BJ (cell line): Measurements from ENCODE around the gene ABHD4. TPM values are rescaled to one million over a fixed set of nuclear protein-coding genes. Genes with fewer than 3 reads are reported as not detected.
"Not testable (repeated sequence)": the region's sequence is repeated elsewhere in the genome, so short reads cannot be mapped to it uniquely, and the experiment has no call there.

ENCODE experiments used
- CTCF ChIA-PET: fragments of 350-600 bp; formaldehyde crosslinking; extraction: SDS; loops from one replicate; lab custom pipeline; 2021; ENCODE audit warnings: antibody characterized with exemption, inconsistent platforms; lab: Yijun Ruan, JAX
- POLR2A ChIA-PET: fragments of 300-600 bp; sonication (Branson Sonifier 250); formaldehyde crosslinking; extraction: SDS; loops from one replicate; lab custom pipeline; 2021; ENCODE audit warnings: antibody characterized with exemption; lab: Charles Lee
- DNase-seq: peaks from one replicate; pipeline ENCODE4 v3.0.0-alpha.2; 2011; ENCODE audit warnings: low read depth
- H3K27me3 ChIP-seq: 2 replicates; pipeline ENCODE4 v1.6.0; 2011; ENCODE audit warnings: low read length; ENCODE audit not compliant: control insufficient read depth, insufficient read depth
- H3K36me3 ChIP-seq: 2 replicates; pipeline ENCODE4 v1.5.1; 2011; ENCODE audit warnings: low read length; ENCODE audit not compliant: control insufficient read depth, insufficient read depth
- H3K4me3 ChIP-seq: 2 replicates; pipeline ENCODE4 v1.5.1; 2011; ENCODE audit warnings: low read depth, mild to moderate bottlenecking, control low read depth, low read length
- polyA plus RNA-seq: library from polyadenylated mRNA; depleted of rRNA; stranded (reverse); fragments of >200 nt; gene quantifications from 2 replicates; pipeline ENCODE4 v1.2.3, GENCODE V29; 2011
- TF ChIP-seq, protein P1 (sequence below): IDR thresholded peaks from 2 replicates; pipeline ENCODE4 v1.5.1; 2011; ENCODE audit warnings: low read depth, mild to moderate bottlenecking, control low read depth, inconsistent platforms, low read length, moderate library complexity; ENCODE audit not compliant: insufficient read depth

Gene ABHD4
- polyA plus RNA-seq, 1 experiment, result 115 TPM

DNA sequence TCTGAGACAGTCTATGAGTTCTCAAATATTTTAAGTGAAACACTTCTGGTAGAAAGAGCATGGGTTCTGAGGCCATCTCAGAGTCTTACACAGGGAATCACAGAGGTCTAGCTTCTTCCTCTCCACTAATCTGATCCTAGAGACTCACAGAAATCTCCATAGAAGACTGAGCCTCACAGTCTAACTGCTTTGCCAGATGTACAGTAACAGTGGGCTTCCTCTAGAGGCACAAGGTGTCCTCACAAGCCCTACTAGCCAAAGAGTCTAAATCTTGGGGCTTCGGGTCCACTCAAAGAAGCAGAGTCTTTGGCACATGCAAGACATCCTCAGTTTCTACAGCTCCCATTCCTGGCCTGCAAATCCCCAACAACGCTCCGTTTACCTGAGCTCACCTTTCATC, 32.0 kb downstream of the ABHD4 start:
- Histone ChIP-seq H3K36me3 (no peaks in the 10 kb centered on the region), H3K4me3 (no peak overlapping the region), H3K27me3 (peaks cover 5% of the 10 kb centered on the region; the same call in 1 of the 2 replicates)
- ChIA-PET POLR2A (no interaction called here), CTCF (no interaction called here)
- no peak for DNase-seq
- TF ChIP-seq, protein P1, sequence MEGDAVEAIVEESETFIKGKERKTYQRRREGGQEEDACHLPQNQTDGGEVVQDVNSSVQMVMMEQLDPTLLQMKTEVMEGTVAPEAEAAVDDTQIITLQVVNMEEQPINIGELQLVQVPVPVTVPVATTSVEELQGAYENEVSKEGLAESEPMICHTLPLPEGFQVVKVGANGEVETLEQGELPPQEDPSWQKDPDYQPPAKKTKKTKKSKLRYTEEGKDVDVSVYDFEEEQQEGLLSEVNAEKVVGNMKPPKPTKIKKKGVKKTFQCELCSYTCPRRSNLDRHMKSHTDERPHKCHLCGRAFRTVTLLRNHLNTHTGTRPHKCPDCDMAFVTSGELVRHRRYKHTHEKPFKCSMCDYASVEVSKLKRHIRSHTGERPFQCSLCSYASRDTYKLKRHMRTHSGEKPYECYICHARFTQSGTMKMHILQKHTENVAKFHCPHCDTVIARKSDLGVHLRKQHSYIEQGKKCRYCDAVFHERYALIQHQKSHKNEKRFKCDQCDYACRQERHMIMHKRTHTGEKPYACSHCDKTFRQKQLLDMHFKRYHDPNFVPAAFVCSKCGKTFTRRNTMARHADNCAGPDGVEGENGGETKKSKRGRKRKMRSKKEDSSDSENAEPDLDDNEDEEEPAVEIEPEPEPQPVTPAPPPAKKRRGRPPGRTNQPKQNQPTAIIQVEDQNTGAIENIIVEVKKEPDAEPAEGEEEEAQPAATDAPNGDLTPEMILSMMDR, result no peak

DNA sequence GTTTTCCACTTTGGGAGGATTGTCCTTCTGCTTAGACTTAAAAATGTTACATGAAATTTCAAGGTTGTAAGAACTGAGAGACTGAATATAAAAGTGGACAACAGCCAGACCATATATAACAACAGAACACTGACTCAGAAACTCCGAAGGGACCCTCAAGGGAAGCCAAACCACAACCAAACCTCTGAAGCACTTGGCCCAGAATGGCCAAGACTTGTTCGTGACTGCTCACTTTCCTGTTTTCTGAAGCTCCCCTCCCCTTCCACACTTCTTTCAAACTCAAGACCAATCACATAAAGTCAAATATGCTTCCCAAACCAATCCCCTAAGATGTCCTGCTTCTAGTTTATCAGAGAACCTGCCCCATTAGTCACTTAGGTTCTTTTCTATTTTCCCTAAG, 32.4 kb downstream of the ABHD4 start:
- Histone ChIP-seq H3K36me3 (no peaks in the 10 kb centered on the region), H3K4me3 (no peak overlapping the region), H3K27me3 (peaks cover 5% of the 10 kb centered on the region; the same call in 1 of the 2 replicates)
- TF ChIP-seq, protein P1, result no peak
- CTCF ChIA-PET, result no interaction called here
- DNase-seq, result no peak
- POLR2A ChIA-PET, result no interaction called here

DNA sequence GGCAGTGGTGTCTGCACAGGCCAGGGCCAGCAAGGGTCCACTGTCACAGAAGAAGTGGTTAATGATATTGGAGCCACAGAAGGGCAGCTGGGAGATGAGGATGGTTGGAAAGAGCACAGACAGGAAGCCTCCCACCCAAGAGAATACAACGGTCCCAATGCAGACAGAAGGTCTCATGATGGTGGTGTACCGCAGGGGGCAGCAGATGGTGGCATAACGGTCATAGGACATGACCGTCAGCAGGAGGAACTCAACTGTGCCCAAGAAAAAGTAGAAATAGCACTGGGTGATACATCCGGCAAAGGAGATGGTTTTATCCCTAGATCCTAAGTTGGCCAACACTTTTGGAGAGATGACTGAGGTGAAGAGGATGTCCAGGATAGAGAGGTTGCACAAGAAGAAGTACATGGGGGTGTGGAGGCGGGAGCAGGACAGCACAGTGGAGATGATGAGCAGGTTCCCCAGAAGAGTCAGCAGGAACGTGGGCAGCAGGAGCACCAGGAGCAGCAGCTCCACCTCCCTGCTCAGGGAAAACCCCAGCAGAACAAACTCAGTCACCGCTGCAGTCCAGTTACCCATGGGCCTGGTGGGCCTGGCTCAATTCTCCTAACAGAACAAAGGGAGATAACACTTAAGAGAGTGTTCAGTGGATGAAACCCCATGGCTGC, 36.3 kb downstream of the ABHD4 start:
- DNase-seq, result no peak
- Histone ChIP-seq H3K4me3 (no peak overlapping the region), H3K27me3 (peaks cover 5% of the 10 kb centered on the region; the same call in 1 of the 2 replicates), H3K36me3 (no peaks in the 10 kb centered on the region)
- TF ChIP-seq, protein P1, result no peak
- ChIA-PET POLR2A (no interaction called here), CTCF (interaction anchor here (0.6 to 1.0 kb wide), 2 partner anchors 17 to 63 kb away, joined by 3 read pairs; no protein-coding TSS in a partner anchor)

DNA sequence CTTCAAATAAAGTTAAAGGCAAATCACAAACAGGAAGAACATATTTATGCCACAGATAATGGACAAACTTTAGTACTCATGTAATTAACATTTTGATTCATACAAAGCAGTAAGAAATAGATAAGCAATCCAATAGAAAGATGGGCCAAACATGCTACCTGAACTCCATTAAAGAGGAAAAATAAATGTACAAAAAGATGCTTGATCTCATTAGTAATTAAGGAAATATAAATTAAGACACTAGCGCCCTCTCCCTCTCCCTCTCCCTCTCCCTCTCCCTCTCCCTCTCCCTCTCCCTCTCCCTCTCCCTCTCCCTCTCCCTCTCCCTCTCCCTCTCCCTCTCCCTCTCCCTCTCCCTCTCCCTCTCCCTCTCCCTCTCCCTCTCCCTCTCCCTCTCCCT, 37.9 kb downstream of the ABHD4 start:
- H3K36me3 ChIP-seq, H3K4me3 ChIP-seq, POLR2A ChIA-PET, H3K27me3 ChIP-seq, DNase-seq: not testable (repeated sequence)
- CTCF ChIA-PET, result interaction anchor here (1.1 kb wide), 1 partner anchor 10 kb away, joined by 3 read pairs; no protein-coding TSS in a partner anchor

DNA sequence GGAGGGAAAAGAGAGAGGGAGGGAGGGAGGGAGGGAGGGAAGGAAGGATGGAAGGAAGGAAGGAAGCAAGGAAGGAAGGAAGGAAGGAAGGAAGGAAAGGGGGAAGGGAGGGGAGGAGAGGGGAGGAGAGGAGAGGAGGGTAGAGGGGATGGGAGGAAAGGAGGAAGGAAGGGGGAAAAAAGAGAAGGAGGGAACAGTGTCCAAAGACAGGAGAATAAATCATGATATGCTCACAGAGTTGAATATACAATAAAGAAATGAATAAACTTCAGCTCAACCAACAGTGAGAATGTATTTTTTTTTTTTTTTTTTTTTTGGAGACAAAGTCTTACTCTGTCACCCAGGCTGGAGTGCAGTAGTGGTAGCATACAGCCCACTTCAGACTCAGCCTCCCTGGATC, 42.1 kb downstream of the ABHD4 start:
- Histone ChIP-seq H3K36me3 (no peaks in the 10 kb centered on the region), H3K4me3 (no peak overlapping the region), H3K27me3 (0 out of 2 replicates have a peak, but pooled peaks cover 2% of the 10 kb centered on the region)
- ChIA-PET CTCF (interaction anchor here (0.7 to 1.2 kb wide), 4 partner anchors 11 to 83 kb away, joined by 3 to 4 read pairs (median 3); no protein-coding TSS in a partner anchor), POLR2A (no interaction called here)
- TF ChIP-seq, protein P1, result no peak
- DNase-seq, result no peak
